Measurements from ENCODE around the gene VKORC1L1. TPM values are rescaled to one million over a fixed set of nuclear protein-coding genes. Genes with fewer than 3 reads are reported as not detected.
"Not testable (repeated sequence)": the region's sequence is repeated elsewhere in the genome, so short reads cannot be mapped to it uniquely, and the experiment has no call there.

VKORC1L1 gene
- total RNA-seq, 1 donor from 2014 or later: 23.1 TPM

DNA sequence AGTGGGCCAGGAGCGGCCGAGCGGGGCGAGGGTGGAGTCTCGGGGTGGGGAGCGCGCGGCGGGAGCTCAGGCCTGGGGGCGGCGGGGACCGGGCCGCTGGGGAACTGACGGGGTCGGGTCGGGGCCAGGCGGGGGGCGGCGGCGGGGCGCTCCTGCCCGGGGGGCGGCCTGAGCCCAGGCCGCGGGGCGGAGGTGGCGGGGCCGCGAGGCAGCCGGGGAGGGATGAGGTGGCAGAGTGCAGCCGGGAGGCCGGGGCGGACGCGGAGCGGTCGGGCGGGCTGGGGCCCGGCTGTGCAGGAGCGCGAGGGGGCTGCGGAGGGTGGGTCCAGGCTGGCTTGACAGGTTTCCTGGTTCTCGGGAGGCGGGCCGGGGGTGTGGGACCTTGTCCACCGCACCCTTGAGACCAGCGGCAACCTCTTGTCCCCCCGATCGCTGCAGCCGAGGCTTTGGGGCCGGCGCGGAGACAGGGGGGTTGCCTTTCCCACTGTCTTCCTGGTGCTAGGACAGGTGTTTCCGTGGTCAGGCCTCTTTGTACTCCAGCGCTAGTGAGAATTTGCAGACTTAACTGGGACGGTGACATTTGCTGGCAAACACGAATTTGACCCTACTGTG lies 814 bp downstream of the VKORC1L1 start:
- Mint-ChIP-seq H3K27ac (ENCODE audit: unreplicated experiment) (peak overlapping the region; percentile 44), H3K4me3 (ENCODE audit: unreplicated experiment) (peak overlapping the region; percentile 76)
- not testable (repeated sequence) for H3K4me1 Mint-ChIP-seq (ENCODE audit: unreplicated experiment); H3K9me3 Mint-ChIP-seq (ENCODE audit: unreplicated experiment); H3K27me3 Mint-ChIP-seq (ENCODE audit: unreplicated experiment); DNase-seq (ENCODE audit: extremely low spot score, unreplicated experiment); H3K36me3 Mint-ChIP-seq (ENCODE audit: unreplicated experiment)

GRCh38 chr7:65875715-65876114 lies 2.8 kb downstream of the VKORC1L1 start:
- H3K36me3 Mint-ChIP-seq (ENCODE audit: unreplicated experiment); DNase-seq (ENCODE audit: extremely low spot score, unreplicated experiment); H3K27me3 Mint-ChIP-seq (ENCODE audit: unreplicated experiment): not testable (repeated sequence)

DNA sequence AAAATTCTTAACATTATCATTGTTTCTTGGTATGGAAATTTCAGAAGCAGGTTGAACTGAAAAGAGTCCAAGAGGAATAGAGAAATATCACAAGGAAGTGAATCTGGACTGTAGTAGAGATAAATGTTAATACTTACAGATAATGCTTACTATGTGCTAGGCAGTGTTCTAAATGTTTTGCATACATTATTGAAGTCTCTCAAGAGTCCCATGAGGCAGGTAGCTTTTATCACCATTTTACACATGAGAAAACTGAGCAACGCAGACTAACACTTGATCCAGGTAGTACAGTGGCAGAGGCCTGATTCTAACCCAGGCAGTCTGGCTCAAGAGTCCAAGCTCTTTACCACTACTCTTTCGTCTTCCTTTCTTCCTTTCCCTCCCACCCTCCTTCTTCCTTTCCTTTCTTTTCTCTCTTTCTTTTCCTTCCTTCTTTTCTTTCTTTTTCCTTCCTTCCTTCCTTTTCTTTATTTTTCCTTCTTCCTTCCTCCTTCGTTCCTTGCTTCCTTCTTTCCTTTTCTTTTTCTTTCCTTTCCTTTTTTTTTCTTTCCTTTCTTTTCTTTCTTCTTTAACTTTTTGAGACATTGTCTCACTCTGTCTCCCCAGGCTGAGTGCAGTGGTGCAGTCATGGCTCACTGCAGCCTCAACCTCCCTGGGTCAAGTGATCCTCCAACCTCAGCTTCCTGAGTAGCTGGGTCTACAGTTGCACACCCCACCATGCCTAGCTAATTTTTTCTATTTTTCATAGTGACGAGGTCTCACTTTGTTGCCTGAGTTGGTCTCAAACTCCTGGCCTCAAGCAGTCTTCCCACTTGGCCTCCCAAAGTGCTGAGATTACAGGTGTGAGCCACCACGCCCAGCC lies 6.6 kb downstream of the VKORC1L1 start:
- H3K4me3 Mint-ChIP-seq (ENCODE audit: unreplicated experiment); H3K27me3 Mint-ChIP-seq (ENCODE audit: unreplicated experiment): not testable (repeated sequence)

More at GRCh38 chr7:65875715-65876114, 2.8 kb downstream of the VKORC1L1 start:
- H3K9me3 Mint-ChIP-seq (ENCODE audit: unreplicated experiment); H3K27ac Mint-ChIP-seq (ENCODE audit: unreplicated experiment); H3K4me3 Mint-ChIP-seq (ENCODE audit: unreplicated experiment); H3K4me1 Mint-ChIP-seq (ENCODE audit: unreplicated experiment): not testable (repeated sequence)

GRCh38 chr7:65880242-65880641 lies 7.4 kb downstream of the VKORC1L1 start:
- not testable (repeated sequence) for H3K27ac Mint-ChIP-seq (ENCODE audit: unreplicated experiment); H3K4me3 Mint-ChIP-seq (ENCODE audit: unreplicated experiment); H3K36me3 Mint-ChIP-seq (ENCODE audit: unreplicated experiment); H3K27me3 Mint-ChIP-seq (ENCODE audit: unreplicated experiment); H3K4me1 Mint-ChIP-seq (ENCODE audit: unreplicated experiment); H3K9me3 Mint-ChIP-seq (ENCODE audit: unreplicated experiment); DNase-seq (ENCODE audit: extremely low spot score, unreplicated experiment)

More for the DNA sequence above, 6.6 kb downstream of the VKORC1L1 start:
- H3K9me3 Mint-ChIP-seq (ENCODE audit: unreplicated experiment); DNase-seq (ENCODE audit: extremely low spot score, unreplicated experiment); H3K27ac Mint-ChIP-seq (ENCODE audit: unreplicated experiment); H3K4me1 Mint-ChIP-seq (ENCODE audit: unreplicated experiment); H3K36me3 Mint-ChIP-seq (ENCODE audit: unreplicated experiment): not testable (repeated sequence)

DNA sequence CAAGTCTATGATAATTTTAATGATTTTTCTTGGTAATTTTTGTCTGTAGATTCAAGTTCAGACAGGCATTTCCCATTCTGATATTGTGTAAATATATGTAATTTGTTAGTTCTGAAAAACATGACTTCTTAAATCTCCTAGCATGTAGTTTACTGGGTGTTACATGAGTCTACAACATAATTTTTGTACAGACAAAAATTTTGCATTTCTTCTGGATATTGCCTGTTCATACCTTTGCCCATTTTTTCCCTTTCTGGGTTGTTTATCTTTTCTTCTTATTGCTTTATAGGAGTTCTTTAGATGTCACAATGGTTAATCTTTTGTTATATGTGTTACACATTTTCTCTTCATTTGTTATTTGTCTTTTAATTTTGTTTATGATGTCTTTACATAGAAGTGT lies 12.1 kb downstream of the VKORC1L1 start:
- H3K9me3 Mint-ChIP-seq (ENCODE audit: unreplicated experiment); H3K4me3 Mint-ChIP-seq (ENCODE audit: unreplicated experiment); DNase-seq (ENCODE audit: extremely low spot score, unreplicated experiment); H3K27ac Mint-ChIP-seq (ENCODE audit: unreplicated experiment); H3K27me3 Mint-ChIP-seq (ENCODE audit: unreplicated experiment); H3K4me1 Mint-ChIP-seq (ENCODE audit: unreplicated experiment): not testable (repeated sequence)
- H3K36me3 Mint-ChIP-seq (ENCODE audit: unreplicated experiment): peaks cover 13% of the 10 kb centered on the region

DNA sequence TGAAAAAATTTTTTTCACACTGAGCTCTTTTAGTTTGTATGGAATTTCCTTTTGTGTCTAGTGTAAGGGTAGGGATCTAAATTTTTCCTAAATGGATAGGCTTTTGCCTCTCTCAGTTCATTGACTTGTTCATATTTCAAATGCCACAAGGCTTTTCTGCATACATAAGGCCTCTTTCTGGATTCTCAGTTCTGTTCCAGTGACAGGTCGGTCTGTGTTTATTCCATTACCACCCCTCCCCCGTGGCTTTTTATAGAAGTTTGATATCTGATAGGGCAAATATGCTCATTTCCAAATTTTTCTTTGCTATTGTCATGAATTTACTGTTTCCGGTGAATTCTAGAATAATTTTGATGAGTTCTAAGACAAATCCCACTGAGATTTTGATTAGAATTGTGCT lies 12.7 kb downstream of the VKORC1L1 start:
- not testable (repeated sequence) for H3K4me1 Mint-ChIP-seq (ENCODE audit: unreplicated experiment); H3K9me3 Mint-ChIP-seq (ENCODE audit: unreplicated experiment); H3K27ac Mint-ChIP-seq (ENCODE audit: unreplicated experiment); H3K4me3 Mint-ChIP-seq (ENCODE audit: unreplicated experiment); H3K27me3 Mint-ChIP-seq (ENCODE audit: unreplicated experiment); DNase-seq (ENCODE audit: extremely low spot score, unreplicated experiment)
- H3K36me3 Mint-ChIP-seq (ENCODE audit: unreplicated experiment): peaks cover 13% of the 10 kb centered on the region

GRCh38 chr7:65888434-65889156 lies 15.7 kb downstream of the VKORC1L1 start:
- H3K4me3 Mint-ChIP-seq (ENCODE audit: unreplicated experiment); DNase-seq (ENCODE audit: extremely low spot score, unreplicated experiment); H3K27me3 Mint-ChIP-seq (ENCODE audit: unreplicated experiment); H3K9me3 Mint-ChIP-seq (ENCODE audit: unreplicated experiment); H3K4me1 Mint-ChIP-seq (ENCODE audit: unreplicated experiment); H3K27ac Mint-ChIP-seq (ENCODE audit: unreplicated experiment): not testable (repeated sequence)
- H3K36me3 Mint-ChIP-seq (ENCODE audit: unreplicated experiment): peaks cover 28% of the 10 kb centered on the region

DNA sequence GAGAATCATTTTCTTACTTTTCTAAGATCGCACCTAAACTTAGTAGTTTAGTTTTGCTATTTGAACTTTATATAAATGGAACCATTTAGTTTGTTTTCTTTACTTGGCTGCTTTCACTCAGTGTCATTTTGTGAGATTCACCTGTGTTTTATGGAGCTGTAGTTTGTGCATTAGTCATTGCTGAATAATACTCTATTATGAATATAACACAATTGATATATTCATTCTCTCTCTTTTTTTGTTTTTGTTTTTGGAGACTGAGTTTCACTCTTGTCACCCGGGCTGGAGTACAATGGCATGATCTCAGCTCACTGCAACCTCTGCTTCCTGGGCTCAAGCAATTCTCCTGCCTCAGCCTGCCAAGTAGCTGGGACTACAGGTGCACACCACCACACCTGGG lies 16.8 kb downstream of the VKORC1L1 start:
- H3K36me3 Mint-ChIP-seq (ENCODE audit: unreplicated experiment): peaks cover 28% of the 10 kb centered on the region
- not testable (repeated sequence) for DNase-seq (ENCODE audit: extremely low spot score, unreplicated experiment); H3K4me1 Mint-ChIP-seq (ENCODE audit: unreplicated experiment); H3K27me3 Mint-ChIP-seq (ENCODE audit: unreplicated experiment); H3K9me3 Mint-ChIP-seq (ENCODE audit: unreplicated experiment); H3K27ac Mint-ChIP-seq (ENCODE audit: unreplicated experiment); H3K4me3 Mint-ChIP-seq (ENCODE audit: unreplicated experiment)
